ENCODE measurements around the gene SND1.

Gene SND1

DNA sequence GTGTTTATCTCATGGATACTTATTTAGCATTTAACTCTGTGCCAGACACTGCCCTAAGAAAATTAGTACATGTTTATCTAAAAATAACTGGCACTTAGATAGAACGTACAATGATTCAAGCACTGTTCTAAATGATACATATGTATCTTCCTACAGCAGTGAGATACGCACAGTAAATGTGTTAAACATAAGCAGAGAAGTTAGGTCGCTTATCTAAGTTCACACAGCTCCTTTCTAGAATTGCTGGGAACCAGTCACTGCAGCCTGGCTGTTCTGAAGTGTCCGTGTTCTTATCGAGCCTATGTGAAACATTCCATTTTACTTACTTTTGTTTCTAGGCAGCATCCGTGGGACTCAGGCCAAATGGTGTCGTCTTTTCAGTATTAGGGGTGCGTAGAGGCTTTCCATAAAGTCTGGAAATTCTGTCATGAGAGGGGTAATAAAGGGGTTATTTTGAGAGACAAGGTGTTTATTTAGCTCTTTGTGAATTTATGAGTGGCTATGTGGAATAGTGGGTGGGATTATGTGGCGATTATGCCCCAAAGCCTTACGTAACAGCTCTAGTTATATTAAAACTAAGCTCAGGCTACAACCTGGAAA is 186.9 kb downstream of the SND1 start:
- DNase-seq = no peak

GRCh38 chr7:127840226-127840951 is 188.4 kb downstream of the SND1 start:
- DNase-seq = no peak

DNA sequence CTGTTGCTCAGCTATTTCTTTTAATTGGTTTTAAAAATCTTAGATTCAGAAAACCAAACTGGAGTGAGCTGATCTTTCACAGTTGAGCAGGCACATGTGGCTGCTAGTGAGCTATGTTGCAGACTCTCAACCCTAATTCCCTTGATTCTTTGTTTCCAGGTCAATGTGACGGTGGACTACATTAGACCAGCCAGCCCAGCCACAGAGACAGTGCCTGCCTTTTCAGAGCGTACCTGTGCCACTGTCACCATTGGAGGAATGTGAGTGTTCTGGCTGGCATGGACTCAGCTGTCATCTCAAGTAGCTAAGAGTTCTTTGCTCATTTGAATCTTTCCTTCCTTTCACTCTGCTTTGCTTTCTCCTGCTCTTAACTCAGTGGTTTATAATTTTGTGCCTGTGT is 192.2 kb downstream of the SND1 start:
- no peak for DNase-seq

DNA sequence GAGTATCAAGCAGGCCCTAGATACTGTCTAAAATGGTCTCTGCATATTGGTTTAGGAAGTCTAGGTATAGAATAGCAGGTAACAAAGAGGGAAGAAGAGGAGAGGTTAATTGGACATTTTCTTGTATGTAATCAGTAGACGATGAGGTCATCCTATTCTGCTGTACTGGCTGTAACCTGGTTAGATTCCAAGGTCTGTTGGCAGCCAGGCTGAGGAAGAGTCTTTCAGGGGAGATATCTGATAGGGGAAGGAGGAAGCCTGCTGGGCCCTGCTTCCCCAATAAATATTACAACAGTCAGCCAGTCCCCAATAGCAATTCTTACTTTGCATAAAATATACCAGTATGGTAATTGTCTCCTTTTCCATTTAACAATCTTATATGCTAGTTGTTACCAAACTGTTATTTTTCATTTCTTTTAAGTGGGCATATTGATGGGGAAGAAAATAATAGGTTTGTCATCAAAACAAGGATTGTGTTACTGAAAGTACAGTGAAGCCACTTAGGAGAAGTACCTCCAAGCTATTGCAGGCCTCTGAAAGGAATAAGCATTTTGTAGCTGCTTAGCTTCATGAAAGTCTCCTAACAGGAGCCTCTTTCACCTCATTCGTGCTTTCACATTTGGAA is 192.8 kb downstream of the SND1 start:
- DNase-seq = no peak

DNA sequence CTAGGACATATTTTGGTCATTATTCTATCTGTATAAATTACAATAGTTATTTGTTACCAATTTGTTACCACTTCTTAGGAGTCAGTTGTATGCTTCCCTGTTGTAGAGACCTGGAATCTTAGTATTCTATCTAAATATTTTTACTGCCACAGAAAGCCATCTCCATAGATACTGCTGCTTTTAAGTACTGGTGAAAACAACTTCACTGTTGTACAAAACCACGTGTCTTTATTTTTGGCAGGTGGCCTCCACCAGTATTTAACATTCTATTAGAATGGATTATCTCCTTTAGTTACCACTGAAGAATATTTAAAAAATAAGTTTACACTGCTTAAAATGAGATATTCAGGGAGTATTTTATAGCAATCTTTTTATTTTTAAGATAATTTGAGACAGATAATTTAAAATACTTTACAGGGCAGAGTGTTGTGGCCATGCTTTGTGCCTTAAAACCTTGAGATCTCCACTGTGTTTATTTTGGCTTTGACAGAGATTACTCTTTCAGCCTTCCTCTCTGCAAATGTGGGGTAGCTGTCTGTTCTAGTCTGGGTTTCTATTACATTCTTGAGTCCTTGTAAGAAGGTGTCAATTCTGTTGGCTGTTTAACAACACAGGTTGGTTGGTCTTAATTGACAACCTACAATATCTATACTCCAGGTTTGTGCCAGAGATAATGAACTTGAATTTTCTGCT is 193.7 kb downstream of the SND1 start:
- DNase-seq = no peak

- DNase-seq = no peak
Observed at GRCh38 chr7:127847641-127848040, 195.6 kb downstream of the SND1 start.

GRCh38 chr7:127848241-127848640 is 196.2 kb downstream of the SND1 start:
- DNase-seq = no peak

DNA sequence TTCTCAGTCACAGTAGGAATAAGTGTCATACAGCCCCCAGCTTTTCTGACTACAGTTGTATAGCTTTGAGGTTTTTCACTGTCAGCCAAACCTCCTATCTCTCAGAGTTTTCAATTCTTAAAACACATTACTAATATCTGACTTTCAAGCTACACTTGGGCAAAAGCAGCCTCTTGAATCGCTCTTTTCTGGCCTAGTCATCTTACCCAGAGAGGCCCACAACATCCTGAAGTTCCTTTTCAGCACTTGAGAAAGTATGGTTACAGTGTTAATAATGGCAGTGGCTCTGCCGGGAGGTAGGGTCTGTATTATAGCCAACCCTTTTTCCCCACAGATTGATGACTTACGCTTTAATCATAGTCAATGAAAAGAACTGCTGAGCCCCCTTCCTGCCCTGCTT is 198.2 kb downstream of the SND1 start:
- DNase-seq = no peak

GRCh38 chr7:127854383-127854782 is 202.4 kb downstream of the SND1 start:
- DNase-seq = no peak

GRCh38 chr7:127857464-127857841 is 205.5 kb downstream of the SND1 start:
- DNase-seq = no peak

DNA sequence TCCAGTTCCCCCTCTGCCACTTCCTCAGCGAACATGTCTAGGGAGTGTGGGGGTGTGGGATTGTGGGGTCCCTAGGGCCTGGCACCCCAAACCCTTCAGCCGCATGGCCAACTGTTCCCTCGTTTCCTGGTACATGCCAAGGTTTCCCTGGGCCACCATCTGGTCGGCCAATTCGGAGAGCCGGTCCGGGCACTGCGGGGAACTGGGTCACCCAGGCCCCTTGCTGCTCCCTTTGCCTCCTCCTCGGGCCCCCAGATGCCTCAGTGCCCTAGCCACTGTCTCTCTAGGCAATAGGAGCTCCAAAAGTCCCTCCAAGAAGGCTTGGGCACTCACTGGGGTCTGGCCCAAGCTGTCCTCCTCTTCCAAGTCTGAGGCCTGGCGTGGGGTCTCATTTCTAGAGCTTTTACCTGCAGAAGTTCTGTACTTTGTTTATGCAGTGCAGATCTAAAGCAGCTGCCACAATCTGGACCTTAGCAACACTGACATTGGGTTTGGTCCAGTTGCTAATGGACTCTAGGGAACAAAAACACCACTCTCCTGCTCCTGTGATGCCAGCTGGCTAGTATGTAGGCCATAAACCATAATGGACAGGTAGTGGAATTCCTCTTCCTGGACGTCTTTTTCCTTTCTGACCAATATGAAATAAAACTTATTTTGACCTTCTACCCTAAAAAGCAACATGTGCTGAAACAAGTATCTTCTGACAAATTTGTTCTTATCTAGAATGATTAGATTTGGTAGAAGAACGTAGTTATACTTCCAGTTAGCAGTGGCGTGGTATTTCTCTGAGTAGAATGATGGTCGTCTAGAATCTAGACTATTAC is 206.3 kb downstream of the SND1 start:
- DNase-seq = no peak

DNA sequence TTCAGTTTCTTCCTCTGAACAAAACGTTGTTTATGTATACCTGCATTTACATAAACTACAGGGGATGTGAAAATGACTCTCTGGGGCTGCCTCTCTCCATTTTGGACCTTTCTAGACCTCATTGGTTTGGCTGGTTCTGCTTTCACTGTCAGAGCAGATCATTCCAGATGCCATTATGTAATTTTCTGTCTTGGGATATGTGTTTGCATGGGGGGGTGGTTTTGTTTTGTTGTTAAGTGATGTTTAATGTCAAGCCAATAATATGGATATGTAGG is 206.9 kb downstream of the SND1 start:
- DNase-seq = no peak

DNA sequence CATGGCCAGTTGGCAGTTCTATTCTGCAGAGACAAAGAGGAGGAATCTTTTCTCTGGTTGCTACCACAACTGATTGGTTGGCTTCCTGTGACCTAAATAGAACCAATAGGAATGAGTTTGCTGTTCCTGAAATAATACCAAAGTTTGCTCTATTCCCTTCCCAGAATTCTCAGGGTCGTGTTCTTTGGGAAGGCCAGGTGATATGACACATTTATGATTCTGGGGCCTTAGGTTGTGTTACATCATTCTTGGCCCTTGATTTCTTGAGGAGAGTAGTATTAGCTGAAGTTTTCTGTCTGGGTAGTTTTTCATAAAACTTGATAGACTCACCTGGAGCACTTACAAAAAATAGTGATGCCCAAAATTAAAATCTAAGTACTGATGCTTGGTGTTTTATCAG is 207.3 kb downstream of the SND1 start:
- DNase-seq = no peak

- no peak for DNase-seq
Observed at GRCh38 chr7:127862525-127862924, 210.5 kb downstream of the SND1 start.

DNA sequence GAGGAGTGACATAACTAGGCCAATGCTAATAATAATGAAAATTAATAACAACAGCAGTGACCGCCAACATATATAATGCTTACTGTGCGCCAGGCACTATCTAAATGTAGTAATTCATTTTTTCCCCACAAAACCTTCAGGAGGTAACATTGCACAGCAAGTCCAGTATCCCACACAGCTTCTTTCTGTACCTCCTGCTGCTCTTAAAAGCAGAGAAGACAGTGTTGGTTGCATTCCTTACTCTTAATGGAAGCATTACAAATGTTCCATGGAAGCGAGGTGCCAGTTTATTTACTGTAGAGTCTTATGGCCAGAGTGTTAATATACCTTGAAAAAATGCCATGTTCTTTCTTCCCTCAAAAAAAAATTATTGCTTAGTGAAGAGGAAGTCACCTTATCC is 211.1 kb downstream of the SND1 start:
- DNase-seq = no peak

DNA sequence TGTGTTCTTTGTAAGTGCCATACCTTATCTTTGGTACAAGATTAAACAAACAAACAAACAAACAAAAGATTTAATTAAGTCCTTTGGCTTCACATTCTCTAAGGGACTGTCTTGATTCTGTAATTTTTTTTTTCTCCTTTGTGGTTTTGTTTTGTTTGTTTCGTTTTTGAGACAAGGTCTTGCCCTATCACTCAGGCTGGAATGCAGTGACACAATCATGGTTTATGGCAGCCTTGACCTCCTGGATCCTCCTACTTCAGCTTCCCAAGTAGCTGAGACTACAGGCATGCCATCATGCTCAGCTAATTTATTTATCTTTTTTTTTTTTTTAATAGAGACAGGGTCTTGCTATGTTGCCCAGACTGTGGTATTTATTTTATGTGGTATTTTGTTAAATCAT is 213.5 kb downstream of the SND1 start:
- no peak for DNase-seq

GRCh38 chr7:127870231-127870907 is 218.4 kb downstream of the SND1 start:
- no peak for DNase-seq

DNA sequence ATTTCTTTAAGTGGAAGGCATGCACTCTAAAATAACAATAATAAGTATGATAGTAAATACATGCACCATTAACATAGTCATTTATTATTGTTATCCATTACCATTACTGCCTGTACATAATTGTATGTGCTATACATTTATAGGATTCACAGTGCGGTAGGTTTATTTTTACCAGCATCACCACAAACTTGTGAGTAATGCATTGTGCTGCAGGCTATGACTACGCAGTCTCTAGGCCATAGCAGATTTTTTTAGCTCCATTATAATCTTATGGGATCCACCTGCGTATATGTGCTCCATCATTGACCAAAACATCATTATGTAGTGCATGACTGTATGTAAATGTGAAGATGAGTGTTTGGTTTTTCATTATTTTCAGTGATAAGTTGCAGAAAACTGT is 219.2 kb downstream of the SND1 start:
- DNase-seq = no peak

DNA sequence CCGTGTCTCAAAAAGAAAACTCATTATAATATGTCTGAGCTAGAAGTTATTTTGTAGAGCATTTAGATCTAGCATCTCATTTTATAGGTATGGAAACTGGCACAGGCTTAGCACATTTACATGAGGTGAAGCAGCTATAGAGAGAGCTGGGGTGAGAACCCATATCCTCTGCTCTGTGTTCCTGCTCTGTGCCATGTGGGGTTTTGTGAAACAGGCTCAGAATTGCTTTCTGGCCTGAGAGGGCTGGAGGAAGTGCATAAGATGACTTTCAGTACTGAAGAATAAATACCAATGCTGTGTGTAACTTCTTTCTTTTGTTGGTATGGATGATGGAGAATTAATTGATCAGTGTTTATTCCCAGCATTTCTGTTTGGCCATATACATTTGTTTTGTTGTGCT is 220.1 kb downstream of the SND1 start:
- no peak for DNase-seq

DNA sequence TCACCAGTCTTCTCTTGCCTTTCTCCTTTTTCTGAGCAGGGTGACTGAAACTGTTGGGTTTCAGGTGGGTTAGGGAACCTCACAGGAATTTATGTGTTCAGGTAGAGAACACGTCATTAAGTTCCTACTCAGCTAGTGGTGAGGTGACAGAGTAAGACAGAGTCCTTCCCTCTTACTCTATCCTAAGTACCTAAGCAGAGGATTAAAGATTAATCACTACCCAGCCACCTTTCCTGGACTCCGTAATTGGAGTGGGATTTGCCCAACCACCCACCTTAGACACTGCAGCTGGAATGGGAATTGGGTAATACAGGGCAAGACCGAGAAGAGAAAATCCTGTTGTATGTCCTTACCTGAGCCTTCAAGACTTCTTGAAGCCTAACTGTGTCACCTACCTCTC is 221.2 kb downstream of the SND1 start:
- DNase-seq = no peak

DNA sequence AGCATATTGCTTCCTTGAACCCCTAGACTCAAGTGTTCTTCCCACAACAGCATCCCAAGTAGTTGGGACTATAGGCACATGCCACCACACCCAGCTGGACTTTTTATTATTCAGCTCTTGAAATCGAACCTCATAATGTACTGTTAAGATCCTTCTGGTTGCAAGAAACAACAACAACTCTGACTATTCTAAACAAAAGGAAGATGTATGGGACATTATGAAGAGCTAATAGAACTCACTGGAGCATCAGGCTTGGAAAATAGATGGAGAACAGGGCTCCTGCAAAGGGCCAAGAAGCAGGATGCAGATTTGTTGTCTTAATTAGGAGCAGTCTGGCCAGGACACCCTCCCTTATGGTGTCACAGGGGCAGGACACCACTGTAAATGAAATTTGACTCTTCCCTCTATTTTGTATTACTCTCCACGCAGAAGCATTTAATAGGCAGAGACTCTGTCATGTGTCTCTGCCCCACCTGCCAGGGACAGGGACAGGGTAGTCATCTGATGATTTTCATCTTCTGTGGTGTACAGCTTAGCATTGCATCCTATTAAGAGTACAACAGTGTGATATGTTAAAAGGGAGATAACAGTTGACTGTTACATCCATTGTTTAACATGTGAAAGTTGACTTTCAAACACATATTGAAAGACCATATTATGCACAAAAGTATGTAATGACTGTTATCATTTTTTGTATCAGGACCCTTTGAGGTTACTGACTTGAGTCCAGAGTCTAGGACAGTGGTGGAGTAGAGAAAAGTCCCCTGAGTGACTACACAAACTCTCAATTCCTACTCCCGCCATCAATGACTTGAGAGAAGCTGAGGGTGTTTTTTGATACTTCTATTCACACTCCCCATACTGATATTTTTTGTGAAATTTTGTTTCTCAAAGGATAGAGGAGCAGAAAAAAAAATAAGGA is 222.0 kb downstream of the SND1 start:
- no peak for DNase-seq

Data from stimulated activated CD4-positive, alpha-beta T cell treated with anti-CD3 and anti-CD28 coated beads, Interleukin-4, amount 100 ng/mL, for 1 hour (primary cell).